ENCODE data around the gene AMOT. TPM values are rescaled to one million over a fixed set of nuclear protein-coding genes. Genes with fewer than 3 reads are reported as not detected.

AMOT gene
- total RNA-seq, 1 donor from 2014 or later, result 31.2 TPM

- Mint-ChIP-seq H3K4me1 (ENCODE audit: unreplicated experiment) (peaks cover 5% of the 10 kb centered on the region), H3K27ac (ENCODE audit: unreplicated experiment) (no peak overlapping the region), H3K9me3 (ENCODE audit: unreplicated experiment) (no peaks in the 10 kb centered on the region), H3K36me3 (ENCODE audit: low read depth, unreplicated experiment) (no peaks in the 10 kb centered on the region), H3K4me3 (ENCODE audit: unreplicated experiment) (no peak overlapping the region), H3K27me3 (ENCODE audit: unreplicated experiment) (no peaks in the 10 kb centered on the region)
- no peak for TF ChIP-seq CTCF (IDR thresholded peaks at IDR 0.05; ENCODE audit: unreplicated experiment)
- no peak for DNase-seq (ENCODE audit: low spot score)
Measured at GRCh38 chrX:112808007-112808406, 32.6 kb downstream of the AMOT start.

GRCh38 chrX:112803060-112803459 lies 37.6 kb downstream of the AMOT start:
- peaks cover 3% of the 10 kb centered on the region for H3K4me1 Mint-ChIP-seq (ENCODE audit: unreplicated experiment)
- no peaks in the 10 kb centered on the region for H3K9me3 Mint-ChIP-seq (ENCODE audit: unreplicated experiment)
- no peaks in the 10 kb centered on the region for H3K27me3 Mint-ChIP-seq (ENCODE audit: unreplicated experiment)
- TF ChIP-seq CTCF (IDR thresholded peaks at IDR 0.05; ENCODE audit: unreplicated experiment), result no peak
- no peak overlapping the region for H3K4me3 Mint-ChIP-seq (ENCODE audit: unreplicated experiment)
- H3K27ac Mint-ChIP-seq (ENCODE audit: unreplicated experiment), result no peak overlapping the region
- no peaks in the 10 kb centered on the region for H3K36me3 Mint-ChIP-seq (ENCODE audit: low read depth, unreplicated experiment)
- no peak for DNase-seq (ENCODE audit: low spot score)

GRCh38 chrX:112802541-112802940 lies 38.1 kb downstream of the AMOT start:
- DNase-seq (ENCODE audit: low spot score), result no peak
- H3K27me3 Mint-ChIP-seq (ENCODE audit: unreplicated experiment), result no peaks in the 10 kb centered on the region
- H3K4me3 Mint-ChIP-seq (ENCODE audit: unreplicated experiment), result no peak overlapping the region
- H3K36me3 Mint-ChIP-seq (ENCODE audit: low read depth, unreplicated experiment), result no peaks in the 10 kb centered on the region
- no peaks in the 10 kb centered on the region for H3K9me3 Mint-ChIP-seq (ENCODE audit: unreplicated experiment)
- no peak for TF ChIP-seq CTCF (IDR thresholded peaks at IDR 0.05; ENCODE audit: unreplicated experiment)
- H3K4me1 Mint-ChIP-seq (ENCODE audit: unreplicated experiment), result peaks cover 3% of the 10 kb centered on the region
- H3K27ac Mint-ChIP-seq (ENCODE audit: unreplicated experiment), result no peak overlapping the region

GRCh38 chrX:112800971-112801775 lies 39.5 kb downstream of the AMOT start:
- Mint-ChIP-seq H3K4me3 (ENCODE audit: unreplicated experiment) (no peak overlapping the region), H3K27ac (ENCODE audit: unreplicated experiment) (no peak overlapping the region)

More at GRCh38 chrX:112800971-112801775, 39.5 kb downstream of the AMOT start:
- H3K36me3 Mint-ChIP-seq (ENCODE audit: low read depth, unreplicated experiment), result no peaks in the 10 kb centered on the region
- no peaks in the 10 kb centered on the region for H3K27me3 Mint-ChIP-seq (ENCODE audit: unreplicated experiment)
- DNase-seq (ENCODE audit: low spot score), result no peak
- no peaks in the 10 kb centered on the region for H3K9me3 Mint-ChIP-seq (ENCODE audit: unreplicated experiment)
- H3K4me1 Mint-ChIP-seq (ENCODE audit: unreplicated experiment), result peaks cover 3% of the 10 kb centered on the region
- TF ChIP-seq CTCF (IDR thresholded peaks at IDR 0.05; ENCODE audit: unreplicated experiment), result no peak
